HCT116 (cell line): Measurements from ENCODE around the gene CNST. TPM values are rescaled to one million over a fixed set of nuclear protein-coding genes. Genes with fewer than 3 reads are reported as not detected.

Experiments
- ATAC-seq: fragments of 200-7000 bp; cut with Tn5 transposase; 2 replicates; pipeline ENCODE4 v1.9.1; 2020; ENCODE audit warnings: mild to moderate bottlenecking, moderate library complexity
- BruUV-seq: library from RNA; stranded (reverse); fragments of 400-500 nt; replicated peaks from 2 replicates; lab custom pipeline; 2021; lab: Mats Ljungman, UMichigan
- CTCF ChIA-PET: fragments of 300-600 bp; sonication (Branson Sonifier 250); formaldehyde crosslinking; loops from one replicate; lab custom pipeline; 2021; ENCODE audit warnings: antibody characterized with exemption; lab: Charles Lee
- POLR2A ChIA-PET: fragments of 300-600, 350-600 bp; sonication (Branson Sonifier 250); formaldehyde crosslinking; loops from one replicate; lab custom pipeline; 2021; ENCODE audit warnings: antibody characterized with exemption; lab: Charles Lee
- RAD21 ChIA-PET, 2 experiments: fragments of 300-600 bp; sonication (Branson Sonifier 250); formaldehyde crosslinking; loops; one replicate each; lab custom pipeline; 2023; ENCODE audit warnings: low total read pairs in 2 of 2; ENCODE audit not compliant: uncharacterized antibody in 2 of 2, unreplicated experiment in 2 of 2, low non-redundant PET in 1 of 2; lab: Charles Lee
- DNase-seq: peaks from one replicate; pipeline ENCODE4 v3.0.0-alpha.2; 2010; ENCODE audit warnings: low read depth, low spot score
- H2AFZ ChIP-seq: fragments of 200-600 bp; shearing (Covaris generic), sonication (generic); 2 replicates; pipeline ENCODE4 v1.6.1; 2017; ENCODE audit warnings: low read depth, mixed run types, mixed read lengths, antibody characterized with exemption, low read length; ENCODE audit not compliant: poor library complexity, severe bottlenecking
- H3K27ac ChIP-seq: 2 replicates; pipeline ENCODE4 v1.5.1; 2012; ENCODE audit warnings: low read depth, low read length
- H3K27me3 ChIP-seq: fragments of 200-600 bp; sonication (generic); 2 replicates; pipeline ENCODE4 v1.6.1; 2016; ENCODE audit warnings: mixed run types, low read length, mixed read lengths; ENCODE audit not compliant: insufficient read depth
- H3K36me3 ChIP-seq, 2 experiments: fragments of 200-500 bp in 1 of 2; fragments of 200-600 bp in 1 of 2; sonication (Bioruptor generic) in 1 of 2; sonication (generic) in 1 of 2; 2 replicates each; pipeline versions ENCODE4 v1.5.1 to v1.6.1; 2014 to 2016; ENCODE audit warnings: low read length in 2 of 2, inconsistent platforms in 1 of 2, mixed read lengths in 1 of 2, mixed run types in 1 of 2; ENCODE audit not compliant: insufficient read depth in 2 of 2, control insufficient read depth in 1 of 2
- H3K4me1 ChIP-seq, 2 experiments: fragments of 200-600 bp in 1 of 2; sonication (generic) in 1 of 2; 2 replicates each; pipeline versions ENCODE4 v1.5.1 to v1.6.1; 2012 to 2017; ENCODE audit warnings: low read length in 2 of 2, inconsistent platforms in 1 of 2, mild to moderate bottlenecking in 1 of 2, mixed read lengths in 1 of 2, mixed run types in 1 of 2, moderate library complexity in 1 of 2; ENCODE audit not compliant: insufficient read depth in 2 of 2, control insufficient read depth in 1 of 2
- H3K4me2 ChIP-seq: fragments of 200-600 bp; sonication (generic); 2 replicates; pipeline ENCODE4 v1.6.1; 2017; ENCODE audit warnings: mixed run types, low read length, mixed read lengths
- H3K4me3 ChIP-seq, 2 experiments: fragments of 200-600 bp in 1 of 2; sonication (generic) in 1 of 2; replicated peaks in 1 of 2; 2 replicates each; pipeline ENCODE4 v1.5.1; 2011 to 2016; ENCODE audit warnings: low read length in 2 of 2, control low read depth in 1 of 2, low read depth in 1 of 2, mild to moderate bottlenecking in 1 of 2, mixed read lengths in 1 of 2, mixed run types in 1 of 2
- H3K79me2 ChIP-seq: fragments of 200-600 bp; sonication (generic); 2 replicates; pipeline ENCODE4 v1.6.1; 2017; ENCODE audit warnings: mild to moderate bottlenecking, mixed run types, low read length, moderate library complexity, mixed read lengths; ENCODE audit not compliant: insufficient read depth
- H3K9ac ChIP-seq: fragments of 200-600 bp; sonication (generic); 2 replicates; pipeline ENCODE4 v1.6.1; 2016; ENCODE audit warnings: low read length, mixed read lengths
- H3K9me2 ChIP-seq: fragments of 200-600 bp; sonication (generic), shearing (Covaris generic); 2 replicates; pipeline ENCODE4 v1.6.1; 2017; ENCODE audit warnings: mixed run types, mild to moderate bottlenecking, moderate library complexity; ENCODE audit not compliant: insufficient read depth
- H3K9me3 ChIP-seq, 2 experiments: fragments of 200-500 bp in 1 of 2; fragments of 200-600 bp in 1 of 2; sonication (Bioruptor generic) in 1 of 2; sonication (generic) in 1 of 2; 2 replicates each; pipeline ENCODE4 v1.6.1; 2014 to 2017; ENCODE audit warnings: low read length in 2 of 2, mixed read lengths in 2 of 2, inconsistent platforms in 1 of 2, low read depth in 1 of 2, mild to moderate bottlenecking in 1 of 2, mixed run types in 1 of 2, moderate library complexity in 1 of 2; ENCODE audit not compliant: control insufficient read depth in 1 of 2, insufficient read depth in 1 of 2
- H4K20me1 ChIP-seq: fragments of 200-600 bp; sonication (generic), shearing (Covaris generic); 2 replicates; pipeline ENCODE4 v1.6.1; 2017; ENCODE audit warnings: mixed run types, mild to moderate bottlenecking, moderate library complexity; ENCODE audit not compliant: insufficient read depth
- CBX3 ChIP-seq: IDR thresholded peaks from 2 replicates; pipeline ENCODE4 v1.6.1; 2012; ENCODE audit warnings: low read depth
- EGR1 ChIP-seq: IDR thresholded peaks from 2 replicates; pipeline ENCODE4 v1.6.1; 2012; ENCODE audit warnings: low read depth
- ELF1 ChIP-seq: IDR thresholded peaks from 2 replicates; pipeline ENCODE4 v1.6.1; 2012; ENCODE audit warnings: low read depth, borderline replicate concordance
- EZH2phosphoT487 ChIP-seq: fragments of 200-600 bp; IDR thresholded peaks from 2 replicates; pipeline ENCODE4 v1.6.1; 2018; ENCODE audit warnings: antibody characterized with exemption, borderline replicate concordance
- JUND ChIP-seq: IDR thresholded peaks from 2 replicates; pipeline ENCODE4 v1.6.1; 2012
- POLR2A ChIP-seq: IDR thresholded peaks from 2 replicates; pipeline ENCODE4 v1.7.0; 2011; ENCODE audit warnings: borderline replicate concordance; ENCODE audit not compliant: insufficient read depth, insufficient read length; ENCODE audit errors: extremely low read depth
- RAD21 ChIP-seq: IDR thresholded peaks from 2 replicates; pipeline ENCODE4 v1.6.1; 2012; ENCODE audit warnings: low read depth, mild to moderate bottlenecking
- SRF ChIP-seq: IDR thresholded peaks from 2 replicates; pipeline ENCODE4 v1.6.1; 2012; ENCODE audit warnings: low read depth
- YY1 ChIP-seq: IDR thresholded peaks from 2 replicates; pipeline ENCODE4 v1.6.1; 2011; ENCODE audit warnings: low read length, low read depth, moderate library complexity, mild to moderate bottlenecking; ENCODE audit not compliant: insufficient replicate concordance; ENCODE audit errors: extremely low read depth
- ZNF274 ChIP-seq: fragments of 200-500 bp; sonication (Bioruptor generic); IDR thresholded peaks from 2 replicates; pipeline ENCODE4 v1.6.1; 2014; ENCODE audit warnings: mild to moderate bottlenecking, low read depth, low read length, inconsistent platforms
- intact Hi-C: fragments of 100-400 bp; cut with micrococcal nuclease; formaldehyde crosslinking; loops from 2 replicates; pipeline ENCODE4 v1.10.0; 2022
- total RNA-seq: library from RNA; stranded (reverse); gene quantifications from one replicate; pipeline ENCODE4 v1.2.1, GENCODE V29; 2021; ENCODE audit not compliant: unreplicated experiment
- TF ChIP-seq, protein P1 (sequence below): IDR thresholded peaks from 2 replicates; pipeline ENCODE4 v1.6.1; 2012
- TF ChIP-seq, protein P2 (sequence below): IDR thresholded peaks from 2 replicates; pipeline ENCODE4 v1.6.1; 2012; ENCODE audit warnings: low read depth

The CNST gene
- total RNA-seq, 1 experiment from 2014 or later = 13.5 TPM

- no TSS peak for BruUV-seq
- no peak overlapping the region for H2AFZ ChIP-seq
- DNase-seq (no peak), ATAC-seq (no peak)
- TF ChIP-seq EGR1 (no peak), EZH2phosphoT487 (no peak), SRF (no peak), ELF1 (no peak), POLR2A (no peak), RAD21 (no peak), ZNF274 (no peak)
- TF ChIP-seq, protein P1, sequence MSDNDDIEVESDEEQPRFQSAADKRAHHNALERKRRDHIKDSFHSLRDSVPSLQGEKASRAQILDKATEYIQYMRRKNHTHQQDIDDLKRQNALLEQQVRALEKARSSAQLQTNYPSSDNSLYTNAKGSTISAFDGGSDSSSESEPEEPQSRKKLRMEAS = no peak
- H3K4me1 ChIP-seq = no peaks in the 10 kb centered on the region
- ChIA-PET CTCF (no interaction called here), RAD21 (no interaction called here), POLR2A (no interaction called here)
- H3K9me2 ChIP-seq = no peaks in the 10 kb centered on the region
- no peaks in the 10 kb centered on the region for H3K9me3 ChIP-seq
- H3K36me3 ChIP-seq = no peaks in the 10 kb centered on the region
- no peaks in the 10 kb centered on the region for H4K20me1 ChIP-seq
- H3K27ac ChIP-seq = no peak overlapping the region
- intact Hi-C loops = no loop called here
- peaks cover 8% of the 10 kb centered on the region for H3K79me2 ChIP-seq
- H3K27me3 ChIP-seq = no peaks in the 10 kb centered on the region
- no peak overlapping the region for H3K9ac ChIP-seq
- H3K4me3 ChIP-seq = no peak overlapping the region
- no peak overlapping the region for H3K4me2 ChIP-seq
These were observed 25.2 kb downstream of the CNST start for GRCh38 chr1:246591504-246591903.

- no TSS peak for BruUV-seq
- intact Hi-C loops = no loop called here
- no peaks in the 10 kb centered on the region for H3K36me3 ChIP-seq
- H3K9me2 ChIP-seq = no peaks in the 10 kb centered on the region
- no peaks in the 10 kb centered on the region for H3K4me1 ChIP-seq
- H4K20me1 ChIP-seq = no peaks in the 10 kb centered on the region
- no peaks in the 10 kb centered on the region for H3K9me3 ChIP-seq
- peaks cover 11% of the 10 kb centered on the region for H3K79me2 ChIP-seq
- no peak for DNase-seq
- no peak overlapping the region for H3K4me2 ChIP-seq
- H3K27me3 ChIP-seq = no peaks in the 10 kb centered on the region
- RAD21 ChIA-PET = no interaction called here
- POLR2A ChIA-PET = no interaction called here
- no peak overlapping the region for H3K27ac ChIP-seq
- TF ChIP-seq POLR2A (no peak), YY1 (no peak), JUND (no peak), ELF1 (no peak), CBX3 (no peak)
- TF ChIP-seq, protein P2, sequence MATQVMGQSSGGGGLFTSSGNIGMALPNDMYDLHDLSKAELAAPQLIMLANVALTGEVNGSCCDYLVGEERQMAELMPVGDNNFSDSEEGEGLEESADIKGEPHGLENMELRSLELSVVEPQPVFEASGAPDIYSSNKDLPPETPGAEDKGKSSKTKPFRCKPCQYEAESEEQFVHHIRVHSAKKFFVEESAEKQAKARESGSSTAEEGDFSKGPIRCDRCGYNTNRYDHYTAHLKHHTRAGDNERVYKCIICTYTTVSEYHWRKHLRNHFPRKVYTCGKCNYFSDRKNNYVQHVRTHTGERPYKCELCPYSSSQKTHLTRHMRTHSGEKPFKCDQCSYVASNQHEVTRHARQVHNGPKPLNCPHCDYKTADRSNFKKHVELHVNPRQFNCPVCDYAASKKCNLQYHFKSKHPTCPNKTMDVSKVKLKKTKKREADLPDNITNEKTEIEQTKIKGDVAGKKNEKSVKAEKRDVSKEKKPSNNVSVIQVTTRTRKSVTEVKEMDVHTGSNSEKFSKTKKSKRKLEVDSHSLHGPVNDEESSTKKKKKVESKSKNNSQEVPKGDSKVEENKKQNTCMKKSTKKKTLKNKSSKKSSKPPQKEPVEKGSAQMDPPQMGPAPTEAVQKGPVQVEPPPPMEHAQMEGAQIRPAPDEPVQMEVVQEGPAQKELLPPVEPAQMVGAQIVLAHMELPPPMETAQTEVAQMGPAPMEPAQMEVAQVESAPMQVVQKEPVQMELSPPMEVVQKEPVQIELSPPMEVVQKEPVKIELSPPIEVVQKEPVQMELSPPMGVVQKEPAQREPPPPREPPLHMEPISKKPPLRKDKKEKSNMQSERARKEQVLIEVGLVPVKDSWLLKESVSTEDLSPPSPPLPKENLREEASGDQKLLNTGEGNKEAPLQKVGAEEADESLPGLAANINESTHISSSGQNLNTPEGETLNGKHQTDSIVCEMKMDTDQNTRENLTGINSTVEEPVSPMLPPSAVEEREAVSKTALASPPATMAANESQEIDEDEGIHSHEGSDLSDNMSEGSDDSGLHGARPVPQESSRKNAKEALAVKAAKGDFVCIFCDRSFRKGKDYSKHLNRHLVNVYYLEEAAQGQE = no peak
- no peak for ATAC-seq
- no peak overlapping the region for H3K9ac ChIP-seq
- H2AFZ ChIP-seq = no peak overlapping the region
- H3K4me3 ChIP-seq = no peak overlapping the region
- CTCF ChIA-PET = no interaction called here
These were observed 25.7 kb downstream of the CNST start for GRCh38 chr1:246591958-246592357.
